RWPE1 (cell line): ENCODE results near the gene RAB43.
"Not testable (repeated sequence)": the region's sequence is repeated elsewhere in the genome, so short reads cannot be mapped to it uniquely, and the experiment has no call there.

Source experiments
- CTCF ChIA-PET: fragments of 350-600 bp; sonication (Branson Sonifier 250); formaldehyde crosslinking; extraction: SDS; loops from one replicate; lab custom pipeline; 2021; lab: Yijun Ruan, JAX
- POLR2A ChIA-PET: fragments of 400-600 bp; formaldehyde crosslinking; extraction: SDS; loops from one replicate; lab custom pipeline; 2020; ENCODE audit warnings: antibody characterized with exemption; ENCODE audit not compliant: low non-redundant PET; lab: Yijun Ruan, JAX
- DNase-seq: peaks from one replicate; pipeline ENCODE4 v3.0.0; 2012; ENCODE audit warnings: low spot score
- H3K27ac ChIP-seq: fragments of 450-650 bp; 2 replicates; pipeline ENCODE4 v1.5.1; 2017
- TF ChIP-seq, protein P1 (sequence below): fragments of 450-650 bp; conservative IDR thresholded peaks from 2 replicates; pipeline ENCODE4 v1.5.1; 2017; ENCODE audit warnings: low read depth, mild to moderate bottlenecking

Gene RAB43

DNA sequence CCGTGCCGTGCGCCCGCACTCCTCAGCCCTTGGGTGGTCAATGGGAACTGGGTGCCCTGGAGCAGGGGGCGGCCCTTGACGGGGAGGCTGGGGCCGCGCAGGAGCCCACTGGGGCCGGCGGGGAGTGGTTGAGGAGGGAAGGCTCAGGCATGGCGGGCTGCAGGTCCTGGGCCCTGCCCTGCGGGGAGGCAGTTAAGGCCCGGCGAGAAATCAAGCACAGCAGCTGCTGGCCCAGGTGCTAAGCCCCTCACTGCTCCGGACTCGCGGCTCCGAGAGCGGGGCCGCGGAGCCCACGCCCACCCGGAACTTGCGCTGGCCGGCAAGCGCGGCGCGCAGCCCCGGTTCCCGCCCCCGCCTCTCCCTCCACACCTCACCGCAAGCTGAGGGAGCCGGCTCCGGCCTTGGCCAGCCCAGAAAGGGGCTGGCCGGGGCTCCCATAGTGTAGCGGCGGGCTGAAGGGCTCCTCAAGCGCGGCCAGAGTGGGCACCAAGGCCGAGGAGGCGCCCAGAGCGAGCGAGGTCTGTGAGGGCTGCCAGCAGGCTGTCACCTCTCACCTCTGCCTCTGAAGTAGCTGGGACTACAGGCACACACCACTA is 53.2 kb downstream of the RAB43 start:
- ChIA-PET CTCF (interaction anchor here (0.6 kb wide), 3 partner anchors 10 to 1156 kb away, joined by 3 read pairs; no protein-coding TSS in a partner anchor), POLR2A (no interaction called here)
- no peak overlapping the region for H3K27ac ChIP-seq
- TF ChIP-seq, protein P1, sequence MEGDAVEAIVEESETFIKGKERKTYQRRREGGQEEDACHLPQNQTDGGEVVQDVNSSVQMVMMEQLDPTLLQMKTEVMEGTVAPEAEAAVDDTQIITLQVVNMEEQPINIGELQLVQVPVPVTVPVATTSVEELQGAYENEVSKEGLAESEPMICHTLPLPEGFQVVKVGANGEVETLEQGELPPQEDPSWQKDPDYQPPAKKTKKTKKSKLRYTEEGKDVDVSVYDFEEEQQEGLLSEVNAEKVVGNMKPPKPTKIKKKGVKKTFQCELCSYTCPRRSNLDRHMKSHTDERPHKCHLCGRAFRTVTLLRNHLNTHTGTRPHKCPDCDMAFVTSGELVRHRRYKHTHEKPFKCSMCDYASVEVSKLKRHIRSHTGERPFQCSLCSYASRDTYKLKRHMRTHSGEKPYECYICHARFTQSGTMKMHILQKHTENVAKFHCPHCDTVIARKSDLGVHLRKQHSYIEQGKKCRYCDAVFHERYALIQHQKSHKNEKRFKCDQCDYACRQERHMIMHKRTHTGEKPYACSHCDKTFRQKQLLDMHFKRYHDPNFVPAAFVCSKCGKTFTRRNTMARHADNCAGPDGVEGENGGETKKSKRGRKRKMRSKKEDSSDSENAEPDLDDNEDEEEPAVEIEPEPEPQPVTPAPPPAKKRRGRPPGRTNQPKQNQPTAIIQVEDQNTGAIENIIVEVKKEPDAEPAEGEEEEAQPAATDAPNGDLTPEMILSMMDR: no peak
- DNase-seq: no peak

DNA sequence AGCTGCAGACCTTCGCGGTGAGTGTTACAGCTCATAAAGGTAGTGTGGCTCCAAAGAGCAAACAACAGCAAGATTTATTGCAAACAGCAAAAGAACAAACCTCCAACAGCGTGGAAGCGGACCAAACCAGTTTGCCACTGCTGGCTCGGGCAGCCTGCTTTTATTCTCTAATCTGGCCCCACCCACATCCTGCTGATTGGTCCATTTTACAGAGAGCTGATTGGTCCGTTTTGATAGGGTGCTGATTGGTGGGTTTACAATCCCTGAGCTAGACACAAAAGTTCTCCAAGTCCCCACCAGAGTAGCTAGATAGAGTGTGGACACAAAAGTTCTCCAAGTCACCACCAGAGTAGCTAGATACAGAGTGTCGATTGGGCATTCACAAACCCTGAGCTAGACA is 53.9 kb downstream of the RAB43 start:
- CTCF ChIA-PET, POLR2A ChIA-PET, H3K27ac ChIP-seq, DNase-seq: not testable (repeated sequence)

DNA sequence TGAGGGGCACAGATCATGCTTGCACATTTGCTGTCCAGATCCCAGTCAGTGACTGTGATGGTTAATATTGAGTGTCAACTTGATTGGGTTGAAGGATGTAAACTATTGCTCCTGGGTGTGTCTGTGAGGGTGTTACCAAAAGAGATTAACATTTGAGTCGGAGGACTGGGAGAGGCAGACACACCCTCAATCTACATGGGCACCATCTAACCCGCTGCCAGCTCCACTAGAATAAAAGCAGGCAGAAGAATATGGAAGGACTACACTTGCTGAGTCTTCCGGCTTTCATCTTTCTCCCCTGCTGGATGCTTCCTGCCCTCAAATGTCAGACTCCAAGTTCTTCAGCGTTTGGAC is 55.9 kb downstream of the RAB43 start:
- ChIA-PET POLR2A (no interaction called here), CTCF (interaction anchor here (0.7 to 1.6 kb wide), 2 partner anchors 12 to 180 kb away, joined by 3 to 6 read pairs; no protein-coding TSS in a partner anchor)
- TF ChIP-seq, protein P1: no peak
- no peak overlapping the region for H3K27ac ChIP-seq
- no peak for DNase-seq

DNA sequence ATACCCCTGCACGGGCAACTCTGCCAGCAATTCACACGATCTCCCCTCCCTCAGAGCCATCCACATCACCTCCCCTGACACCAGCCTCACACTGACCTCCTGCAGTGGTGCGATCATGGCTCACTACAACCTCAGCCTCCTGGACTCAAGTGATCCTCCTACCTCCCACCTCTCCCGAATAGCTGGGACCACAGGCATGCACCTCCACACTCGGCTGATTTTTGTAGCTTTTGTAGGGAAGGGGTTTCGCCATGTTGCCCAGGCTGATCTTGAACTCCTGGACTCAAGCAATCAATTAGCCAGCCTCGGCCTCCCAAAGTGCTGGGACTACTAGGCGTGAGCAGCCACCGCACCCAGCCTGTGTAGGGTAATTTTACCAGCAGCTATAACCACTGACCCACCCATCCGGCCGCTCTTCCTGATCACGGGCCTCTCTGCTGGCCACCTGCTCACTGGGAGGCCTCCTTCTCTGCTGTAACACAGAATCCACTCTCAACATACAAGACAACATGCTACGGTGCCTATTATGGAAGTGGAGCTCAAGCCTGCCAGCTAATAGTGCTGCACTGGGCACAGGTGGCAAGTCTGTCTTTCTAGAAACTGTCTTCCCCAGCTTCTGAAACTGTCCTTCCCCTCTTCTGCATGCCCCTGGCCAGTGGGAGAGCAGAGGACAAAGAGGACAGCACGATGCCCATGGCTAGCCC is 56.4 kb downstream of the RAB43 start:
- TF ChIP-seq, protein P1: no peak
- CTCF ChIA-PET: interaction anchor here (0.5 to 0.7 kb wide), 2 partner anchors 48 to 180 kb away, joined by 3 read pairs; no protein-coding TSS in a partner anchor
- POLR2A ChIA-PET: no interaction called here
- DNase-seq: no peak
- H3K27ac ChIP-seq: no peak overlapping the region

DNA sequence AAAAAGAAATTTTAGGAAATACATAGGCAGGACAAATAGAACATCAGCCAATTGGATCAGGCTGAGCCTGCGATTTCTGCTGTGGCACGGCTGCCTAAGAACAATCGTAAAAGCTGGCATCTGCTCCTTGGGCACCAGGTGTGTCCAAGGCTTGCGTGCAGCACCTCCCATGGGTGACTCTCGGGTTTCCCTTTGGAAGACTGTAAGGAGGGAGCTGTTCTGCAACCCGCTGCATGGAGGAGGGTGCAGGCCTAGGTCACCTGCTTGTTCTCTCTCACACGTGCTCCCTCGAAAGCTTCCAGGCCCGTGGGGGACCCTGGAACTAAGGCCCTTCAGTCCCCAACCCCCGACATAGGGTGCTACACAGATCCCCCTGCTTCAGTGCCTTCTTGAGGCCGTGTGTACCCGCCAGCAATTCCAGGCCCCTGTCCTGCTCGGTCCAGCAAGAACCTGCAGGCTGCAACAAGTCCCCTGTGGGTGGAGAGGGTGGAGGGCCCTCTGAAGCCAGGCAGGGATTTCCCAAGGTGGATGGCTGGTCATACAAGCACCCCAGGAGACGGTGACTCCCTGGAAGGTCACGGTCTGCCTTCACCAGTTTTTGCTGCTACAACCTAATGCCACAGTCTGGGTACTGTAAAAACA is 57.6 kb downstream of the RAB43 start:
- DNase-seq: no peak
- CTCF ChIA-PET: interaction anchor here (0.6 kb wide), 1 partner anchor 199 kb away, joined by 4 read pairs; no protein-coding TSS in a partner anchor
- TF ChIP-seq, protein P1: no peak
- POLR2A ChIA-PET: no interaction called here
- H3K27ac ChIP-seq: peak overlapping the region; percentile 59

DNA sequence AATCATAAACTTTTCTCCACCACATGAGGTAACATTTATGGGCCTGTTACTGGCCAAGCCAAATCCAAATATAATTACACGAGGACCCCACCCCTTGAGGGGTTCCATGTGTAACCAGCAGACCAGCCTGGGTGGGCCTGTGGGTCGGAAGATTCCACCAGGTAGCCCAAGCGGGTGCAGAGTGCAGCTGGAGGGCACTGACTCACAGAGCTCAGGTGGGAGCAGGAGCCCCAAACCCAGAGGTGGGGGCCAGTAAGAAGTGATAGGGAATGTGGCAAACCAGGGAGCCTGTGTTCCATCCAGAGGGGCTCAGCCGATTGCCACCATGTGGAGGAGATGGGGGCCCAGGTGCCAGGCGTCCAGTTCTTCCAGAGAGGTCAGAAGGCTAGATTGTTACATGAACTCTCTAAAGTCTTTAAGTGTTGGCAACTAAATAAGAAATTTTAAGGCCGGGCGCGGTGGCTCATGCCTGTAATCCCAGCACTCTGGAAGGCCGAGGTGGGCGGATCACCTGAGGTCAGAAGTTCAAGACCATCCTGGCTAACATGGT is 58.4 kb downstream of the RAB43 start:
- no peak for DNase-seq
- CTCF ChIA-PET: no interaction called here
- H3K27ac ChIP-seq: peak overlapping the region; percentile 59; the same call in 1 of the 2 replicates
- TF ChIP-seq, protein P1: no peak
- POLR2A ChIA-PET: no interaction called here
